ENCODE results near the gene SIL1. TPM values are rescaled to one million over a fixed set of nuclear protein-coding genes. Genes with fewer than 3 reads are reported as not detected.

The SIL1 gene
- total and polyA plus RNA-seq, 2 of the 8 experiments (the other 6 are each of a cell fraction or from before 2014, with no cell fraction given) = 8.3 to 12.8 TPM

GRCh38 chr5:138912093-138912492 lies 286.1 kb downstream of the SIL1 start:
- H3K23ac ChIP-seq (ENCODE audit: insufficient read length) = no peak overlapping the region
- no peak overlapping the region for H2AK5ac ChIP-seq (ENCODE audit: low read depth, low read length)
- no peak overlapping the region for H3K4me2 ChIP-seq (ENCODE audit: insufficient read depth in 1 of 2, low read depth in 2 of 2, low read length in 2 of 2)
- H3K23me2 ChIP-seq (ENCODE audit: low read depth, low read length) = no peaks in the 10 kb centered on the region
- H4K8ac ChIP-seq (ENCODE audit: extremely low read depth, insufficient read depth, low read length) = no peak overlapping the region
- H3K4me1 ChIP-seq (replicated peaks in 1 of 4; ENCODE audit: control insufficient read depth in 3 of 4, insufficient read depth in 4 of 4, low read length in 3 of 4) = no peaks in the 10 kb centered on the region
- H3K27ac ChIP-seq (ENCODE audit: low read depth, low read length) = no peak overlapping the region
- no peak overlapping the region for H3K4ac ChIP-seq (replicated peaks; ENCODE audit: insufficient read length, low read depth, low read length)
- H3K79me1 ChIP-seq (ENCODE audit: low read depth, low read length) = no peaks in the 10 kb centered on the region
- H3K27me3 ChIP-seq (replicated peaks in 1 of 4; ENCODE audit: control insufficient read depth in 3 of 4, extremely low read depth in 1 of 4, insufficient read depth in 3 of 4, low read length in 3 of 4) = no peaks in the 10 kb centered on the region
- H2BK12ac ChIP-seq (ENCODE audit: low read depth, low read length) = no peak overlapping the region
- H3K14ac ChIP-seq (ENCODE audit: insufficient read length) = no peak overlapping the region
- no peak for FAIRE-seq
- H2BK5ac ChIP-seq (ENCODE audit: low read depth, low read length) = no peak overlapping the region
- no peak overlapping the region for H4K5ac ChIP-seq (ENCODE audit: insufficient read length, low read depth, low read length)
- peaks cover 0 to 2% of the 10 kb centered on the region in 2 experiments for H4K20me1 ChIP-seq (replicated peaks in 1 of 2; ENCODE audit: control insufficient read depth in 1 of 2, insufficient read depth in 2 of 2, low read length in 2 of 2)
- H3K36me3 ChIP-seq (ENCODE audit: control insufficient read depth in 2 of 4, insufficient read depth in 4 of 4, low read length in 3 of 4) = peaks cover 0 to 18% (median 2%) of the 10 kb centered on the region in 4 experiments; a peak in 4 of 8 replicates
- no peaks in the 10 kb centered on the region for H3K9me3 ChIP-seq (ENCODE audit: insufficient read depth in 2 of 2, low read depth in 1 of 2, low read length in 1 of 2)
- H2BK20ac ChIP-seq (ENCODE audit: low read length) = no peak overlapping the region
- POLR2A ChIA-PET (ENCODE audit: partially characterized antibody) = no interaction called here
- 85% methylated on average over 4 of the region's 4 CpGs; no CpG with 5 or more reads in 1 of the 2 experiments for WGBS, 2 experiments (ENCODE audit: extremely low coverage in 1 of 2, insufficient coverage in 1 of 2, insufficient read length in 1 of 2, insufficient replicate concordance in 2 of 2, low coverage in 1 of 2, low lambda C conversion rate in 2 of 2, missing lambda C conversion rate in 1 of 2)
- no peak overlapping the region for H4K91ac ChIP-seq (replicated peaks; ENCODE audit: insufficient read length, low read length)
- CTCF ChIA-PET (ENCODE audit: partially characterized antibody) = interaction anchor here (1.2 to 2.0 kb wide), 2 partner anchors 20 to 122 kb away, joined by 3 to 6 read pairs; no protein-coding TSS in a partner anchor
- H2AFZ ChIP-seq (ENCODE audit: low read length) = no peak overlapping the region
- no peak overlapping the region for H3K9ac ChIP-seq (replicated peaks in 1 of 4; ENCODE audit: extremely low read depth in 1 of 4, low read depth in 3 of 4, low read length in 3 of 4)
- no peak overlapping the region for H3K18ac ChIP-seq (ENCODE audit: extremely low read depth, low read length)
- H2BK120ac ChIP-seq (replicated peaks; ENCODE audit: low read depth, low read length) = no peak overlapping the region
- no peak overlapping the region for H3K56ac ChIP-seq (replicated peaks; ENCODE audit: insufficient read length, low read depth, low read length)
- no peaks in the 10 kb centered on the region for H3K79me2 ChIP-seq (ENCODE audit: control insufficient read depth in 1 of 2, insufficient read depth in 2 of 2, low read length in 2 of 2)
- no peak overlapping the region for H2BK15ac ChIP-seq (ENCODE audit: low read length)
- DNase-seq (ENCODE audit: low read depth in 1 of 2, low spot score in 2 of 2) = no peak
- H3K4me3 ChIP-seq (ENCODE audit: extremely low read depth in 1 of 4, insufficient read depth in 2 of 4, low read depth in 3 of 4, low read length in 4 of 4) = no peak overlapping the region
- TF ChIP-seq CBX8 (IDR thresholded peaks at IDR 0.05; ENCODE audit: borderline replicate concordance, low read depth, low read length) (no peak), FOSL1 (IDR thresholded peaks at IDR 0.05; ENCODE audit: insufficient read depth, low read depth, low read length) (no peak), ATF3 (IDR thresholded peaks at IDR 0.05; ENCODE audit: insufficient read depth, low read depth, low read length) (no peak), RFX5 (IDR thresholded peaks at IDR 0.05; ENCODE audit: borderline replicate concordance, low read depth, low read length) (no peak), MAX (IDR thresholded peaks at IDR 0.05) (no peak), CTCF (IDR thresholded peaks at IDR 0.05; ENCODE audit: control extremely low read depth in 1 of 3, insufficient read depth in 1 of 3, low read depth in 1 of 3, low read length in 3 of 3) (no peak), ZNF274 (IDR thresholded peaks at IDR 0.05; ENCODE audit: borderline replicate concordance, extremely low read depth, low read length) (no peak), RXRA (IDR thresholded peaks at IDR 0.05; ENCODE audit: insufficient read depth, low read depth, low read length) (no peak), E2F6 (IDR thresholded peaks at IDR 0.05) (no peak), PHF8 (conservative IDR thresholded peaks at IDR 0.05; ENCODE audit: low read depth, low read length) (no peak)
